ENCODE measurements around the gene BCKDHA.

The BCKDHA gene

GRCh38 chr19:41443813-41444455, 46.3 kb downstream of the BCKDHA start:
- Histone ChIP-seq H3K27me3 (ENCODE audit: insufficient read depth, poor library complexity, severe bottlenecking) (no peaks in the 10 kb centered on the region), H3K4me3 (replicated peaks; ENCODE audit: insufficient read depth, low read length) (no peak overlapping the region), H3K27ac (replicated peaks) (no peak overlapping the region)
- no peak for DNase-seq (ENCODE audit: low read depth in 1 of 2, low spot score in 1 of 2)
- TF ChIP-seq, protein P1, sequence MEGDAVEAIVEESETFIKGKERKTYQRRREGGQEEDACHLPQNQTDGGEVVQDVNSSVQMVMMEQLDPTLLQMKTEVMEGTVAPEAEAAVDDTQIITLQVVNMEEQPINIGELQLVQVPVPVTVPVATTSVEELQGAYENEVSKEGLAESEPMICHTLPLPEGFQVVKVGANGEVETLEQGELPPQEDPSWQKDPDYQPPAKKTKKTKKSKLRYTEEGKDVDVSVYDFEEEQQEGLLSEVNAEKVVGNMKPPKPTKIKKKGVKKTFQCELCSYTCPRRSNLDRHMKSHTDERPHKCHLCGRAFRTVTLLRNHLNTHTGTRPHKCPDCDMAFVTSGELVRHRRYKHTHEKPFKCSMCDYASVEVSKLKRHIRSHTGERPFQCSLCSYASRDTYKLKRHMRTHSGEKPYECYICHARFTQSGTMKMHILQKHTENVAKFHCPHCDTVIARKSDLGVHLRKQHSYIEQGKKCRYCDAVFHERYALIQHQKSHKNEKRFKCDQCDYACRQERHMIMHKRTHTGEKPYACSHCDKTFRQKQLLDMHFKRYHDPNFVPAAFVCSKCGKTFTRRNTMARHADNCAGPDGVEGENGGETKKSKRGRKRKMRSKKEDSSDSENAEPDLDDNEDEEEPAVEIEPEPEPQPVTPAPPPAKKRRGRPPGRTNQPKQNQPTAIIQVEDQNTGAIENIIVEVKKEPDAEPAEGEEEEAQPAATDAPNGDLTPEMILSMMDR (IDR thresholded peaks at IDR 0.05; ENCODE audit: insufficient read depth, low read length): no peak
- TF ChIP-seq REST (IDR thresholded peaks at IDR 0.05; ENCODE audit: insufficient replicate concordance, low read depth): no peak

- Histone ChIP-seq H3K27ac (replicated peaks) (no peak overlapping the region), H3K4me3 (replicated peaks; ENCODE audit: insufficient read depth, low read length) (no peak overlapping the region), H3K27me3 (ENCODE audit: insufficient read depth, poor library complexity, severe bottlenecking) (no peaks in the 10 kb centered on the region)
- TF ChIP-seq REST (IDR thresholded peaks at IDR 0.05; ENCODE audit: insufficient replicate concordance, low read depth) (no peak), POLR2AphosphoS5 (IDR thresholded peaks at IDR 0.05; ENCODE audit: low read depth) (no peak), SPI1 (IDR thresholded peaks at IDR 0.05; ENCODE audit: borderline replicate concordance, low read depth) (no peak)
- no peak for DNase-seq (ENCODE audit: low read depth in 1 of 2, low spot score in 1 of 2)
These were observed 48.0 kb downstream of the BCKDHA start for GRCh38 chr19:41445575-41445974.

- DNase-seq (ENCODE audit: low read depth in 1 of 2, low spot score in 1 of 2): no peak
- no peaks in the 10 kb centered on the region for H3K27me3 ChIP-seq (ENCODE audit: insufficient read depth, poor library complexity, severe bottlenecking)
- H3K4me3 ChIP-seq (replicated peaks; ENCODE audit: insufficient read depth, low read length): no peak overlapping the region
- TF ChIP-seq, protein P1 (IDR thresholded peaks at IDR 0.05; ENCODE audit: insufficient read depth, low read length): no peak
- TF ChIP-seq REST (IDR thresholded peaks at IDR 0.05; ENCODE audit: insufficient replicate concordance, low read depth) (no peak), POLR2AphosphoS5 (IDR thresholded peaks at IDR 0.05; ENCODE audit: low read depth) (no peak), GABPA (IDR thresholded peaks at IDR 0.05; ENCODE audit: low read depth) (no peak), SPI1 (IDR thresholded peaks at IDR 0.05; ENCODE audit: borderline replicate concordance, low read depth) (no peak)
- no peak overlapping the region for H3K27ac ChIP-seq (replicated peaks)
These were observed 50.2 kb downstream of the BCKDHA start for GRCh38 chr19:41447732-41448332.
